A549 (cell line): Measurements from ENCODE around the gene DBET.

ENCODE experiments used
- CBX2 ChIP-seq: fragments of 200-600 bp; sonication (generic); IDR thresholded peaks from 2 replicates; pipeline ENCODE4 v1.6.1; 2016; ENCODE audit warnings: low read depth, mild to moderate bottlenecking, borderline replicate concordance
- CHD2 ChIP-seq: fragments of 150-350 bp; IDR thresholded peaks from 2 replicates; pipeline ENCODE4 v1.6.1; 2014; ENCODE audit warnings: low read length; ENCODE audit not compliant: partially characterized antibody
- EP300 ChIP-seq, 2 experiments: fragments of >200 bp; sonication (Bioruptor Twin); formaldehyde crosslinking; IDR thresholded peaks; 2 replicates in 1 of 2; 3 replicates in 1 of 2; pipeline ENCODE4 v1.6.1; 2016 to 2017
- ESRRA ChIP-seq: fragments of 150-350 bp; IDR thresholded peaks from 2 replicates; pipeline ENCODE4 v1.6.1; 2014; ENCODE audit warnings: mild to moderate bottlenecking, low read length, borderline replicate concordance
- GATA3 ChIP-seq: IDR thresholded peaks from 2 replicates; pipeline ENCODE4 v1.6.1; 2012; ENCODE audit warnings: borderline replicate concordance
- JUN ChIP-seq, 2 experiments: fragments of >200 bp; sonication (Bioruptor Twin); formaldehyde crosslinking; IDR thresholded peaks; 2 replicates in 1 of 2; 3 replicates in 1 of 2; pipeline ENCODE4 v1.6.1; 2016 to 2017
- KDM5A ChIP-seq: fragments of 200-600 bp; sonication (generic); IDR thresholded peaks from 2 replicates; pipeline ENCODE4 v1.6.1; 2016; ENCODE audit warnings: antibody characterized with exemption, mild to moderate bottlenecking
- POLR2A ChIP-seq: IDR thresholded peaks from 2 replicates; pipeline ENCODE4 v1.6.1; 2012; ENCODE audit warnings: mild to moderate bottlenecking, low read length
- POLR2AphosphoS2 ChIP-seq: conservative IDR thresholded peaks from 2 replicates; pipeline ENCODE4 v1.6.1; 2012; ENCODE audit warnings: low read length, improper control_type of control experiment, inconsistent platforms
- SMC3 ChIP-seq: fragments of >200 bp; sonication (Bioruptor Twin); formaldehyde crosslinking; IDR thresholded peaks from 3 replicates; pipeline ENCODE4 v1.6.1; 2018; ENCODE audit warnings: inconsistent platforms
- TF ChIP-seq, protein P1 (sequence below): fragments of >200 bp; sonication (Bioruptor Twin); formaldehyde crosslinking; IDR thresholded peaks from 3 replicates; pipeline ENCODE4 v1.5.1; 2016
- TF ChIP-seq, protein P2 (sequence below): fragments of 200-600 bp; sonication (generic); IDR thresholded peaks from 2 replicates; pipeline ENCODE4 v1.6.1; 2016; ENCODE audit warnings: antibody characterized with exemption, mild to moderate bottlenecking, moderate library complexity
- TF ChIP-seq, protein P3 (sequence below): fragments of 450-650 bp; IDR thresholded peaks from 2 replicates; pipeline ENCODE4 v1.6.1; 2014; ENCODE audit warnings: antibody characterized with exemption

DNA sequence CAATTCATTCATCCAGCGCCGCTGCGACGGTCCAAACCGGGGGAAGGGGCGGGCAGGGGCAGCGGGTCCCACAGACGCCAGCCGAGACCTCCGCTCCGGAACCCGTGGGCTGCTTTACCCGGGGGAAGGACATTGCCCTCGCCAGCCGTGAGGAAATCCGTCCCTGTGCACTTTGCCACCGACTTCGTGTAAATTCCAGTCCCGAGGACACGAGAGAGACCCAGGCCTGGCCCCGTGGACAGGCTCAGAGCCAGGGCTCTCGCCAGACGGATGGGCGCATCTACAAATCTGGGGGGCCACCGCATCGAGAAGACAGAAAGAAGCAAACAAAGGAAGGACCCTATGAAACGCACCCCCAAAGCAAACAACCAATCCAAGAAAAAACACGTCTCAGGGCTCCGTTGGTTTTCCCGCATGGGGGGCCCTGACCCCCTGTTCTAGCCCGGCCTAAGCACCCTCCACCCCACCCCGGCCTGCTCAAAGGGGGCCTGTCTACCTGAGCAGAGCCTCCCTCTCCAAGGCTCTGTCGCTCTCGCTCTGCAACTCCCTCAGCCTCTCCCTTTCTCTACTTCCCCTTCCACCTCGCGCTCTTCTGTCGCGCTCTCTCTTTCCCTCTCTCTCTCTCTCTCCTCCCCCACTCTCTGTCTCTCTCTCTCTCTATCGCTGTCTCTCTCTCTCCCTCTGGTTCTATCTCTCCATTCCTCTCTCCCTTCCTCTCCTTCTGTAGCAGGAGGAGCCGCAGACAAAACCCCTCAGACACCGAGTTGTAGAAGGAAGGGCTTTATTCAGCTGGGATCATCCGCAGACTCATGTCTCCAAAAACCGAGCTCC lies 48.5 kb upstream of the DBET start:
- TF ChIP-seq KDM5A (no peak), POLR2A (no peak), CHD2 (no peak), ESRRA (no peak), CBX2 (no peak), JUN (IDR thresholded peaks at IDR 0.05) (no peak), SMC3 (no peak), GATA3 (no peak), POLR2AphosphoS2 (no peak), EP300 (IDR thresholded peaks at IDR 0.05) (no peak)
- TF ChIP-seq, protein P1, sequence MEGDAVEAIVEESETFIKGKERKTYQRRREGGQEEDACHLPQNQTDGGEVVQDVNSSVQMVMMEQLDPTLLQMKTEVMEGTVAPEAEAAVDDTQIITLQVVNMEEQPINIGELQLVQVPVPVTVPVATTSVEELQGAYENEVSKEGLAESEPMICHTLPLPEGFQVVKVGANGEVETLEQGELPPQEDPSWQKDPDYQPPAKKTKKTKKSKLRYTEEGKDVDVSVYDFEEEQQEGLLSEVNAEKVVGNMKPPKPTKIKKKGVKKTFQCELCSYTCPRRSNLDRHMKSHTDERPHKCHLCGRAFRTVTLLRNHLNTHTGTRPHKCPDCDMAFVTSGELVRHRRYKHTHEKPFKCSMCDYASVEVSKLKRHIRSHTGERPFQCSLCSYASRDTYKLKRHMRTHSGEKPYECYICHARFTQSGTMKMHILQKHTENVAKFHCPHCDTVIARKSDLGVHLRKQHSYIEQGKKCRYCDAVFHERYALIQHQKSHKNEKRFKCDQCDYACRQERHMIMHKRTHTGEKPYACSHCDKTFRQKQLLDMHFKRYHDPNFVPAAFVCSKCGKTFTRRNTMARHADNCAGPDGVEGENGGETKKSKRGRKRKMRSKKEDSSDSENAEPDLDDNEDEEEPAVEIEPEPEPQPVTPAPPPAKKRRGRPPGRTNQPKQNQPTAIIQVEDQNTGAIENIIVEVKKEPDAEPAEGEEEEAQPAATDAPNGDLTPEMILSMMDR = no peak
- TF ChIP-seq, protein P2, sequence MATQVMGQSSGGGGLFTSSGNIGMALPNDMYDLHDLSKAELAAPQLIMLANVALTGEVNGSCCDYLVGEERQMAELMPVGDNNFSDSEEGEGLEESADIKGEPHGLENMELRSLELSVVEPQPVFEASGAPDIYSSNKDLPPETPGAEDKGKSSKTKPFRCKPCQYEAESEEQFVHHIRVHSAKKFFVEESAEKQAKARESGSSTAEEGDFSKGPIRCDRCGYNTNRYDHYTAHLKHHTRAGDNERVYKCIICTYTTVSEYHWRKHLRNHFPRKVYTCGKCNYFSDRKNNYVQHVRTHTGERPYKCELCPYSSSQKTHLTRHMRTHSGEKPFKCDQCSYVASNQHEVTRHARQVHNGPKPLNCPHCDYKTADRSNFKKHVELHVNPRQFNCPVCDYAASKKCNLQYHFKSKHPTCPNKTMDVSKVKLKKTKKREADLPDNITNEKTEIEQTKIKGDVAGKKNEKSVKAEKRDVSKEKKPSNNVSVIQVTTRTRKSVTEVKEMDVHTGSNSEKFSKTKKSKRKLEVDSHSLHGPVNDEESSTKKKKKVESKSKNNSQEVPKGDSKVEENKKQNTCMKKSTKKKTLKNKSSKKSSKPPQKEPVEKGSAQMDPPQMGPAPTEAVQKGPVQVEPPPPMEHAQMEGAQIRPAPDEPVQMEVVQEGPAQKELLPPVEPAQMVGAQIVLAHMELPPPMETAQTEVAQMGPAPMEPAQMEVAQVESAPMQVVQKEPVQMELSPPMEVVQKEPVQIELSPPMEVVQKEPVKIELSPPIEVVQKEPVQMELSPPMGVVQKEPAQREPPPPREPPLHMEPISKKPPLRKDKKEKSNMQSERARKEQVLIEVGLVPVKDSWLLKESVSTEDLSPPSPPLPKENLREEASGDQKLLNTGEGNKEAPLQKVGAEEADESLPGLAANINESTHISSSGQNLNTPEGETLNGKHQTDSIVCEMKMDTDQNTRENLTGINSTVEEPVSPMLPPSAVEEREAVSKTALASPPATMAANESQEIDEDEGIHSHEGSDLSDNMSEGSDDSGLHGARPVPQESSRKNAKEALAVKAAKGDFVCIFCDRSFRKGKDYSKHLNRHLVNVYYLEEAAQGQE = no peak
- TF ChIP-seq, protein P3, sequence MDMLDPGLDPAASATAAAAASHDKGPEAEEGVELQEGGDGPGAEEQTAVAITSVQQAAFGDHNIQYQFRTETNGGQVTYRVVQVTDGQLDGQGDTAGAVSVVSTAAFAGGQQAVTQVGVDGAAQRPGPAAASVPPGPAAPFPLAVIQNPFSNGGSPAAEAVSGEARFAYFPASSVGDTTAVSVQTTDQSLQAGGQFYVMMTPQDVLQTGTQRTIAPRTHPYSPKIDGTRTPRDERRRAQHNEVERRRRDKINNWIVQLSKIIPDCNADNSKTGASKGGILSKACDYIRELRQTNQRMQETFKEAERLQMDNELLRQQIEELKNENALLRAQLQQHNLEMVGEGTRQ = no peak
